HepG2 (cell line): ENCODE data around the gene ORMDL3. TPM values are rescaled to one million over a fixed set of nuclear protein-coding genes. Genes with fewer than 3 reads are reported as not detected.

ENCODE experiments used
- ASH2L ChIP-seq: fragments of 300-600, 200-600 bp; sonication (generic); IDR thresholded peaks from 2 replicates; pipeline ENCODE4 v1.7.0; 2017; ENCODE audit warnings: low read depth, mild to moderate bottlenecking, moderate library complexity, mixed read lengths, low read length; ENCODE audit not compliant: insufficient read length
- ATF5 ChIP-seq: sonication (generic); formaldehyde crosslinking; IDR thresholded peaks from 2 replicates; pipeline ENCODE4 v1.4.0; 2020; ENCODE audit warnings: mild to moderate bottlenecking, low read depth, missing genetic modification reagents
- CBX2 ChIP-seq, 2 experiments: fragments of 200-600 bp in 1 of 2; sonication (generic); formaldehyde crosslinking in 1 of 2; IDR thresholded peaks; 2 replicates each; pipeline versions ENCODE4 v1.7.0 to v1.8.1; 2018 to 2022; ENCODE audit warnings: low read depth in 2 of 2, low read length in 1 of 2, mild to moderate bottlenecking in 1 of 2, missing genetic modification reagents in 1 of 2
- CENPT ChIP-seq: sonication (generic); formaldehyde crosslinking; IDR thresholded peaks from 2 replicates; pipeline ENCODE4 v1.8.0; 2022; ENCODE audit warnings: low read depth, mild to moderate bottlenecking, moderate library complexity, missing genetic modification reagents
- EZH2 ChIP-seq: conservative IDR thresholded peaks from 2 replicates; pipeline ENCODE4 v1.6.1; 2012; ENCODE audit warnings: mild to moderate bottlenecking, low read depth, low read length, moderate library complexity
- FOXM1 ChIP-seq: sonication (generic); formaldehyde crosslinking; IDR thresholded peaks from 2 replicates; pipeline ENCODE4 v1.5.0; 2020; ENCODE audit warnings: missing genetic modification reagents
- GMEB1 ChIP-seq: sonication (generic); formaldehyde crosslinking; IDR thresholded peaks from 2 replicates; pipeline ENCODE4 v1.5.1; 2020; ENCODE audit warnings: missing genetic modification reagents, mild to moderate bottlenecking, borderline replicate concordance
- KDM3A ChIP-seq: IDR thresholded peaks from 2 replicates; pipeline ENCODE4 v1.6.1; 2018; ENCODE audit warnings: low read depth, missing compliant biosample characterization
- NAIF1 ChIP-seq: sonication (generic); formaldehyde crosslinking; IDR thresholded peaks from 2 replicates; pipeline ENCODE4 v1.5.0; 2020; ENCODE audit warnings: mild to moderate bottlenecking, missing genetic modification reagents, borderline replicate concordance
- RXRB ChIP-seq: IDR thresholded peaks from 2 replicates; pipeline ENCODE4 v1.6.1; 2016; ENCODE audit warnings: borderline replicate concordance, missing genetic modification reagents, missing compliant biosample characterization
- SIN3B ChIP-seq: fragments of 150-350 bp; IDR thresholded peaks from 2 replicates; pipeline ENCODE4 v1.6.1; 2014; ENCODE audit warnings: low read length
- SMC3 ChIP-seq: IDR thresholded peaks from 2 replicates; pipeline ENCODE4 v1.6.1; 2011; ENCODE audit warnings: low read length, improper control_type of control experiment
- SP4 ChIP-seq: sonication (generic); formaldehyde crosslinking; IDR thresholded peaks from 2 replicates; pipeline ENCODE4 v1.8.1; 2023; ENCODE audit warnings: mild to moderate bottlenecking, missing genetic modification reagents
- ZC3H13 ChIP-seq: sonication (generic); formaldehyde crosslinking; IDR thresholded peaks from 2 replicates; pipeline ENCODE4 v1.8.1; 2023; ENCODE audit warnings: mild to moderate bottlenecking, missing genetic modification reagents, moderate library complexity
- ZNF121 ChIP-seq: sonication (generic); formaldehyde crosslinking; IDR thresholded peaks from 2 replicates; pipeline ENCODE4 v1.5.0; 2020; ENCODE audit warnings: mild to moderate bottlenecking, missing genetic modification reagents
- ZNF329 ChIP-seq: sonication (generic); formaldehyde crosslinking; IDR thresholded peaks from 2 replicates; pipeline ENCODE4 v1.9.0; 2021; ENCODE audit warnings: low read depth, mild to moderate bottlenecking, missing genetic modification reagents
- ZNF883 ChIP-seq: sonication (generic); formaldehyde crosslinking; IDR thresholded peaks from 2 replicates; pipeline ENCODE4 v1.5.1; 2020; ENCODE audit warnings: mild to moderate bottlenecking, missing genetic modification reagents; ENCODE audit errors: not compliant biosample characterization
- polyA plus RNA-seq, 8 experiments: library from polyadenylated mRNA; depleted of rRNA in 3 of 8; stranded (reverse) in 7 of 8; unstranded in 1 of 8; fragments of >200 nt; fragmentation: Illumina TruSeq in 4 of 8; extraction: Trizol in 4 of 8; gene quantifications; 2 replicates each; pipeline versions ENCODE4 v1.2.1 to v1.2.3, GENCODE V29; 2011 to 2016; ENCODE audit warnings: low read depth in 4 of 8, missing spikeins in 1 of 8, mixed read lengths in 1 of 8; ENCODE audit not compliant: insufficient read depth in 1 of 8
- total RNA-seq, 5 experiments: library from RNA; depleted of rRNA; stranded (reverse); fragments of >200 nt; fragmentation: Illumina TruSeq; extraction: Trizol; gene quantifications; 2 replicates each; pipeline ENCODE4 v1.2.3, GENCODE V29; 2016; ENCODE audit warnings: low read depth in 1 of 5
- TF ChIP-seq, protein P1 (sequence below): sonication (generic); formaldehyde crosslinking; IDR thresholded peaks from 2 replicates; pipeline ENCODE4 v1.8.0; 2022; ENCODE audit warnings: missing genetic modification reagents, mild to moderate bottlenecking, inconsistent platforms, borderline replicate concordance

Gene ORMDL3
- total and polyA plus RNA-seq, 2 of the 13 experiments (the other 11 are each of a cell fraction or from before 2014, with no cell fraction given) = 181 to 384 TPM

DNA sequence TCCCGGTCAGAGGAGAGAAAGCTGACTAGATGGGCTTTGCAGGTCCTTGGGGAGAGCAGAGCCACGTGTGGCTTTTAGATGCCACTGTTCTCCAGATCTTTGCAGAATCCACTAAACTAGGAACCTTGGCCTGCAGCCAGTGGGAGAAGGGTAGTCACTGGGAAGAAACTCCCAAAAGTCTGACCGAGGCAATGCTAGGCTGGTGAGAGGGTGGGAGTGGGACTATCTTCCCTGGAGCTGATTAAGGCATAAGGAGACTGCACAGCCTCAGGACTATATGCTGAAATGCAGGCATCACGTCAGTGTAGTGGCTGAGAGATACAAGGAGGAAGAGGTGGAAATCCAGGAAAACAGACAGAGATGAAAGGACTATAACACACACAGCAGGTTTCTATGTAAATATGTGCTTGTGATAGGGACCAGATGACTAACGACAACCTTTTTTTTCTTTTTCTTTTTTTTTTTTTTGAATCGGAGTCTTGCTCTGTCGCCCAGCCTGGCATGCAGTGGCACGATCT lies 33.2 kb upstream of the ORMDL3 start (continued):
- TF ChIP-seq, protein P1, sequence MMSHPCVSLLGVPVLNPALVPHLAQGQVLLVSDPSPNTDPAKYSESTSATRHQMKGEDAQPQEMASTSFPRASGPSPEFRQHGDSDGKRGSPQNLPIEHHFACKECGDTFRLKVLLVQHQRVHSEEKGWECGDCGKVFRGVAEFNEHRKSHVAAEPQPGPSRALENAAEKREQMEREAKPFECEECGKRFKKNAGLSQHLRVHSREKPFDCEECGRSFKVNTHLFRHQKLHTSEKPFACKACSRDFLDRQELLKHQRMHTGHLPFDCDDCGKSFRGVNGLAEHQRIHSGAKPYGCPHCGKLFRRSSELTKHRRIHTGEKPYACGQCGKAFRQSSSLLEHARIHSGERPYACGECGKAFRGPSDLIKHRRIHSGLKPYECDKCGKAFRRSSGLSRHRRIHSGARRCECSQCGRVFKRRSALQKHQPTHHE (CRISPR knock-in tag) = no peak
- TF ChIP-seq ZNF883 (CRISPR knock-in tag) (no peak), SIN3B (no peak), GMEB1 (CRISPR knock-in tag) (no peak), FOXM1 (CRISPR knock-in tag) (no peak), NAIF1 (CRISPR knock-in tag) (no peak), SP4 (no peak), SMC3 (no peak), ZNF329 (no peak), CENPT (no peak), EZH2 (no peak), ZNF121 (CRISPR knock-in tag) (no peak), ASH2L (no peak), ATF5 (CRISPR knock-in tag) (no peak), ZC3H13 (no peak), KDM3A (no peak), CBX2 (IDR thresholded peaks at IDR 0.05; ENCODE audit: low read depth, low read length) (no peak), CBX2 (CRISPR knock-in tag; IDR thresholded peaks at IDR 0.05; ENCODE audit: low read depth) (no peak), RXRB (CRISPR knock-in tag) (peak; percentile 30; the same call in 1 of the 2 replicates)
